Mesodermal cell (in vitro differentiated cells): ENCODE results near the gene AGAP1.
"Not testable (repeated sequence)": the region's sequence is repeated elsewhere in the genome, so short reads cannot be mapped to it uniquely, and the experiment has no call there.

Source experiments
- H3K27ac ChIP-seq: 2 replicates; pipeline ENCODE4 v1.7.0; 2013; ENCODE audit warnings: mild to moderate bottlenecking, low read depth, low read length, moderate library complexity; ENCODE audit not compliant: severe bottlenecking
- H3K36me3 ChIP-seq: 2 replicates; pipeline ENCODE4 v1.7.1; 2013; ENCODE audit warnings: mild to moderate bottlenecking, low read length, moderate library complexity; ENCODE audit not compliant: control insufficient read depth, insufficient read depth
- H3K4me1 ChIP-seq: one replicate; pipeline ENCODE4 v1.7.1; 2013; ENCODE audit warnings: mild to moderate bottlenecking, low read length; ENCODE audit not compliant: insufficient read depth, control insufficient read depth, poor library complexity, severe bottlenecking
- H3K4me3 ChIP-seq: 2 replicates; pipeline ENCODE4 v1.7.0; 2013; ENCODE audit warnings: low read length, control low read depth, mild to moderate bottlenecking; ENCODE audit not compliant: insufficient read depth, poor library complexity, severe bottlenecking; ENCODE audit errors: extremely low read depth
- H3K9me3 ChIP-seq: 2 replicates; pipeline ENCODE4 v1.7.1; 2013; ENCODE audit warnings: mild to moderate bottlenecking, low read length, moderate library complexity; ENCODE audit not compliant: control insufficient read depth
- WGBS, 2 experiments: methylation state at CpG; one replicate each; pipeline ENCODE4 v1.1.5; 2013; ENCODE audit warnings: missing lambda C conversion rate in 2 of 2; ENCODE audit not compliant: insufficient coverage in 2 of 2; 5-methylcytosine and 5-hydroxymethylcytosine counted together

Gene AGAP1

GRCh38 chr2:235598532-235599531 lies 105.0 kb downstream of the AGAP1 start:
- Histone ChIP-seq H3K4me3 (no peak overlapping the region), H3K27ac (no peak overlapping the region), H3K9me3 (no peaks in the 10 kb centered on the region), H3K4me1 (no peaks in the 10 kb centered on the region), H3K36me3 (peaks cover 11% of the 10 kb centered on the region)
- WGBS, 2 experiments = 91% methylated on average over 10 to 11 of the region's 20 CpGs

- H3K4me1 ChIP-seq = no peaks in the 10 kb centered on the region
- H3K27ac ChIP-seq = no peak overlapping the region
- peaks cover 11% of the 10 kb centered on the region for H3K36me3 ChIP-seq
- H3K4me3 ChIP-seq = no peak overlapping the region
- no peaks in the 10 kb centered on the region for H3K9me3 ChIP-seq
- WGBS, 2 experiments = 94 to 98% methylated on average over 13 to 15 of the region's 16 CpGs
These were observed 105.9 kb downstream of the AGAP1 start for GRCh38 chr2:235599596-235600338.

DNA sequence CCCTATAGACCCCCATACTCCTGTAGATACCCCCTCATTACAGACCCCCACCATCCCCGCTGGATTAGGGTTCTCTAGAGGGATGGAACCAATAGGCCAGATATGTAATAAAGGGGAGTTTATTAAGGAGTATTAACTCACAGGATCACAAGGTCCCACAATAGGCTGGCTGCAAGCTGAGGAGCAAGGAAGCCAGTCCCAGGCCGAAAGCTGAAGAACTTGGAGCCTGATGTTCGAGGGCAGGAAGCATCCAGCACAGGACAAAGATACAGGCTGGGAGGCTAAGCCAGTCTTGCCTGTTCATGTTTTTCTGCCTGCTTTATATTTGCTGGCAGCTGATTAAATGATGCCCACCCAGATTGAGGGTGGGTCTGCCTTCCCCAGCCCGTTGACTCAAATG lies 106.6 kb downstream of the AGAP1 start:
- 90 to 92% methylated on average over 3 of the region's 4 CpGs for WGBS, 2 experiments
- peaks cover 11% of the 10 kb centered on the region for H3K36me3 ChIP-seq
- no peak overlapping the region for H3K4me3 ChIP-seq
- H3K4me1 ChIP-seq = peaks cover under 1% of the 10 kb centered on the region
- H3K9me3 ChIP-seq = no peaks in the 10 kb centered on the region
- no peak overlapping the region for H3K27ac ChIP-seq

GRCh38 chr2:235600926-235601325 lies 107.1 kb downstream of the AGAP1 start:
- Histone ChIP-seq H3K36me3 (peaks cover 11% of the 10 kb centered on the region), H3K9me3 (no peaks in the 10 kb centered on the region), H3K4me3 (no peak overlapping the region), H3K27ac (no peak overlapping the region), H3K4me1 (peaks cover 6% of the 10 kb centered on the region)
- WGBS, 2 experiments = 84 to 88% methylated on average over 3 to 5 of the region's 5 CpGs

DNA sequence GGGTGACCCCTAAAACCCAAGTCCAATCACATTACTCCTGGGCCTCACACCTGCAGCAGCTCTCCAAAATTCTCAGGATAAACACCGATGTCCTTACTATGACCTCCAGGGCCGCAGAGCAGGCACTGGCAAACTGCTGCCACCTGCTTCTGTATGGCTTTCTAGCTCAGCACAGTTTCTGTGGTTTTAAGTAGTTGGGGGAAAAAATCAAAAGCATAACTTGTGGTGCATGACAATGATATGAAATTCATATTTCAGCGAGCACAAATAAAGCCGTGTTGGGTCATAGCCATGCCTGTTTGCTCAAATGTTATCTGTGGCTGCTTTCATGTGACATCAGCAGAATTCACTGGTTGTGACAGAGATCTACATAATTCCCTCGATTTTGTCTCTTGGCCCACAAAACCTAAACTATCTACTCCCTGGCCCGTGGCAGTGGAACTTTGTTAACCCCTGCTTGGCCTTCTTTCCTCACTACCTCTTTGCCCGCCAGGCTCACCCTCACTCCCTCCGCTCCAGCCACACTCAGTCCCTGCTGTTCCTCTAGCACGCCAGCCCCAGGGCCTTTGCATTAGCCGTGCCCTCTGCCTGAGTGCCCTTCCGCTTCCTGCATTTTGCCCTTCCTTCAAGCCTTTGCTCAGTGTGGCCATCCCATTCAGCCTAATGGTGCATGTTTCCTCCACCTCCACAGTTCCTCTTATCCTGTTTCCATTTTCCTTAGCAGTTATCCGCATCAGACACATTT lies 108.3 kb downstream of the AGAP1 start:
- Histone ChIP-seq H3K4me1 (peaks cover 12% of the 10 kb centered on the region), H3K27ac (no peak overlapping the region), H3K36me3 (peaks cover 7% of the 10 kb centered on the region), H3K4me3 (no peak overlapping the region), H3K9me3 (no peaks in the 10 kb centered on the region)
- WGBS, 2 experiments = 95 to 96% methylated on average over 9 to 12 of the region's 12 CpGs

DNA sequence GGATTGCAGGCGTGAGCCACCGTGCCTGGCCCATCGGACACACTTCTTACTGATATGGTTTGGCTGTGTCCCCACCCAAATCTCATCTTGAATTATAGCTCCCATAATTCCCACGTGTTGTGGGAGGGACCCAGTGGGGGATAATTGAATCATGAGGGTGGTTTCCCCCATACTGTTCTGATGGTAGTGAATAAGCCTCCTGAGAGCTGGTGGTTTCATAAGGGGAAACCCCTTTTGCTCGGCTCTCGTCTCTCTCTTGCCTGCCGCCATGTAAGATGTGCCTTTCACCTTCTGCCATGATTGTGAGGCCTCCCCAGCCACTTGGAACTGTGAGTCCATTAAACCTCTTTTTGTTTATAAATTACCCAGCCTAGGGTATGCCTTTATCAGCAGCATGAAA lies 109.1 kb downstream of the AGAP1 start:
- not testable (repeated sequence) for H3K36me3 ChIP-seq, H3K4me3 ChIP-seq, H3K9me3 ChIP-seq, H3K27ac ChIP-seq
- WGBS, 2 experiments = 74 to 82% methylated on average over 6 of the region's 7 CpGs
- H3K4me1 ChIP-seq = peaks cover 12% of the 10 kb centered on the region

DNA sequence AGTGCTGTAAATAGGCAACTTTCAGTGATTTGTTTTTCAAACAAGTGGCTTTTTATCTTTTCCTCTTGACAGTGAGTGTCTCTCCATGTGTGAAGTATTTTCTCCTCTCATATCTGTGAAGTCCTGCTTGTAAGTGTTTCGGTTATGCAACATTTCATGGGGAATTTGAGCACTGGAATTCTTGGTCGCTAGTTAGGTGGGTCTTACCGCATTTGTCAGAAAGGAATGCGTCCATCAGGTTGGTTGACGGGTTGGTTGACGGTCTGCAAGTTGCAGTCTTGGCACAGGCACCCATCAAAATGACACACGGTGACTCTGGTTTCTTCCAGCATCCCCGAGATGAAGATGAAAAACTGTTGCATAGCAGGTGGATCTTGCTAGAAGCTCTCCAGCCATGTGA lies 109.8 kb downstream of the AGAP1 start:
- Histone ChIP-seq H3K36me3 (peaks cover 7% of the 10 kb centered on the region), H3K27ac (no peak overlapping the region), H3K9me3 (no peaks in the 10 kb centered on the region), H3K4me1 (peaks cover 12% of the 10 kb centered on the region), H3K4me3 (no peak overlapping the region)
- WGBS, 2 experiments = 94 to 95% methylated on average over 7 of the region's 8 CpGs

DNA sequence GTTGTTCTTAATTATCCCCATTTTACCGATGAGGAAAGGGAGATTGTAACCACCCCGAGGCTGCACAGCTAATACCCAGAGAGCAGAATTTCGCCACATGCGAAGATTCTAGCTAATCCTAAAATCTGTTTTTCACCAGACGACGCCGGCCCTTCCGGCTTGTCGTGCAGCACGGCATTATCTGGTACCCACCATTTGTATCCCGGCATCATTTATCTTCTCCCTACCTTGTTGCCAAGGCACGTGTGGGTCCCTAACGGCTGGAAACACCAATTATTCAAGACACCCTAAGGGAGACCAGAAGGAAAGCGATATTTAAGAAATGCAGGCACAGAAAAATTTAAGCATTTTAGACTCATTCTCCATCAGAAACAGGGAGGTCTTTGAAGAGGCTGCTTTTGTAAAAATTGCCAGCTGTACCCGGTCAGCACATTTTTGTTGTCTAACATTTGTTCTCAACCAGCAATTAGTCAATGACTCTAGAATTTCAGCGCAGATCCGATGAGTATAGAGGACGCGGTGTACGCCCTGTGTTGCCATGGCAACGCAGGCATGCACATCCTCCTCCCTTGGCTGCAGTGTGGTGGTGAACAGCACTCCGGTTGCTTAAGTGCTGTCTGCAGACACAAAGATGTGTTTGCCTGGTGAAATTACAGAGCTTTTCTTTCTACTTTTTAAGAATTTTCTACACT lies 111.6 kb downstream of the AGAP1 start:
- Histone ChIP-seq H3K4me1 (peaks cover 12% of the 10 kb centered on the region), H3K4me3 (no peak overlapping the region), H3K36me3 (peaks cover 7% of the 10 kb centered on the region), H3K27ac (peak overlapping the region; percentile 69), H3K9me3 (no peaks in the 10 kb centered on the region)
- WGBS, 2 experiments = 74 to 77% methylated on average over 18 of the region's 22 CpGs

DNA sequence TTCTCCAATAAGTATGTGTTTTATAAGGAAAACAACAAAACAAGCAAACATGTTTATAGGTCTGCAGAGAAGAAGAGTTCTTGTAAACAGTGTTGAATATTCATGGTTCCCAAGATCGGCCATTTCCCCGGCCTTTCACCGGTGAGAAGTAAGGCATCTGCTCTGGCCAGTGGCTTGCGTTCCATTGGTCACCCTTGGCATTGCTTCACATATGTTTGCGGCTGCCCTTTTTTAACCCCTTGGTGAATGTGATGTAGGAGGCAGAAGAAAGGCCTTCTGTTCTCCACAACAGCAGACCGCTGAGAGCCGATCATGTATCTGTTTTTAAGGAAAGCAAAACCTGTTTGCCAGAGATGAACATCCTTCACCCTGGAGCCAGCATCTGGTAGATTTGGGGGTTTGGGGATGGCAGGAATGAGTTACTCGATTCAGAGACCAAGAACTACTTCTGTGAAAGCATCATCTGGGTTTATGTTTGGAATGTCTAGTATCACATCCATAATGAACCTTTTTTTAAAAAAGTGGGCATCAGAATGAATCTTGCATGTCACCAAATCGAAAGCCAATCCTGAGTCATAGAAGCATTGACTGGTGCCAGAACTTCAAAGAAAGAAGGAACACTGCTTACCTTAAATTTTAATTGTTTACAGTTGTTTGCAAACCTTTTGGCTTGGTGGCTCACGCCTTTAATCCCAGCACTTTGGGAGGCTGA lies 112.3 kb downstream of the AGAP1 start:
- no peak overlapping the region for H3K4me3 ChIP-seq
- H3K9me3 ChIP-seq = no peaks in the 10 kb centered on the region
- 65 to 68% methylated on average over 7 to 8 of the region's 10 CpGs for WGBS, 2 experiments
- H3K36me3 ChIP-seq = peaks cover 1% of the 10 kb centered on the region
- peak overlapping the region; percentile 69 for H3K27ac ChIP-seq
- peaks cover 12% of the 10 kb centered on the region for H3K4me1 ChIP-seq
